Spleen (tissue), 11 donors: ENCODE measurements around the gene TMCC1. TPM values are rescaled to one million over a fixed set of nuclear protein-coding genes. Genes with fewer than 3 reads are reported as not detected.
A peak's percentile ranks its signal among the peaks of the same experiment; 100 is the strongest.

ENCODE experiments used
- DNase-seq: peaks from one replicate; pipeline ENCODE4 v3.0.0-alpha.2; 2020
- H3K27ac ChIP-seq, 8 donors: fragments of 200-600 bp; sonication (generic) in 7 of 8; 1 replicate in 4 of 8; 2 replicates in 4 of 8; pipeline versions ENCODE4 v1.5.0 to v1.8.0; 2016 to 2021; ENCODE audit warnings: inconsistent platforms in 4 of 8, mild to moderate bottlenecking in 4 of 8, moderate library complexity in 1 of 8
- H3K27me3 ChIP-seq, 7 donors: fragments of 200-600 bp; sonication (generic) in 6 of 7; replicated peaks in 1 of 7; 1 replicate in 4 of 7; 2 replicates in 3 of 7; pipeline versions ENCODE4 v1.5.0 to v1.8.0; 2016 to 2021; ENCODE audit warnings: inconsistent platforms in 3 of 7, mild to moderate bottlenecking in 1 of 7
- H3K36me3 ChIP-seq, 6 donors: fragments of 200-600 bp; sonication (generic) in 5 of 6; 1 replicate in 4 of 6; 2 replicates in 2 of 6; pipeline versions ENCODE4 v1.5.0 to v1.8.0; 2016 to 2021; ENCODE audit warnings: inconsistent platforms in 2 of 6
- H3K4me1 ChIP-seq, 6 donors: fragments of 200-600 bp; sonication (generic) in 5 of 6; 1 replicate in 3 of 6; 2 replicates in 3 of 6; pipeline versions ENCODE4 v1.5.0 to v1.8.0; 2016 to 2021; ENCODE audit warnings: inconsistent platforms in 3 of 6
- H3K4me3 ChIP-seq, 8 donors: fragments of 200-600 bp; sonication (generic) in 7 of 8; 1 replicate in 4 of 8; 2 replicates in 4 of 8; pipeline versions ENCODE4 v1.5.0 to v1.8.0; 2016 to 2021; ENCODE audit warnings: inconsistent platforms in 4 of 8, mild to moderate bottlenecking in 4 of 8, moderate library complexity in 2 of 8
- H3K9me3 ChIP-seq, 8 donors: fragments of 200-600 bp; sonication (generic) in 7 of 8; 1 replicate in 4 of 8; 2 replicates in 4 of 8; pipeline versions ENCODE4 v1.5.0 to v1.8.0; 2016 to 2021; ENCODE audit warnings: inconsistent platforms in 4 of 8
- CTCF ChIP-seq, 11 experiments: fragments of 200-600 bp in 7 of 11; fragments of 450-650 bp in 4 of 11; sonication (generic) in 4 of 11; IDR thresholded peaks in 8 of 11; conservative IDR thresholded peaks in 3 of 11; 1 replicate in 7 of 11; 2 replicates in 4 of 11; pipeline versions ENCODE4 v1.4.0 to v1.8.0; 2016 to 2021; ENCODE audit warnings: antibody characterized with exemption in 11 of 11, inconsistent platforms in 4 of 11, mild to moderate bottlenecking in 1 of 11
- POLR2A ChIP-seq, 3 donors: fragments of 450-650 bp; IDR thresholded peaks; one replicate each; pipeline ENCODE4 v1.5.1; 2017; ENCODE audit warnings: antibody characterized with exemption in 3 of 3, mild to moderate bottlenecking in 1 of 3
- POLR2AphosphoS5 ChIP-seq, 3 donors: sonication (generic); formaldehyde crosslinking; IDR thresholded peaks; one replicate each; pipeline ENCODE4 v1.5.1; 2017; ENCODE audit warnings: antibody characterized with exemption in 3 of 3
- WGBS, 5 donors: extraction: QIAGEN DNeasy Blood & Tissue Kit in 3 of 5; methylation state at CpG; one replicate each; pipeline versions ENCODE4 v1.1.5 to v1.1.7; 2013 to 2018; 5-methylcytosine and 5-hydroxymethylcytosine counted together
- intact Hi-C: fragments of 100-400 bp; cut with DNase I; formaldehyde crosslinking; loops from one replicate; pipeline ENCODE4 v1.15.0; 2023; ENCODE audit warnings: low total_unique reads
- polyA plus RNA-seq, 3 donors: library from polyadenylated mRNA; stranded (reverse); fragments of 200-250 nt; gene quantifications; one replicate each; pipeline ENCODE4 v1.2.1, GENCODE V29; 2013
- total RNA-seq, 7 donors: library from RNA; depleted of rRNA in 3 of 7; stranded (reverse); fragments of >200 nt in 3 of 7; fragmentation: NEBNext Ultra II Directional in 4 of 7; extraction: Animal tissue kit (Norgen Biotek cat#: 25700) in 4 of 7; gene quantifications; one replicate each; pipeline versions ENCODE4 v1.1.0 to v1.2.1, GENCODE V29; 2016 to 2021
- donor health status: healthy with polysubstance abuse.
- donor health status: DM: no; HTN: no; CAD: no; lungs with moderate emphysema.
- donor health status: DM: no; HTN: no; CAD: no.
- donor health status: Bipolar disorder and iron deficiency.
- donor health status: healthy.
- donor health status: DM: no; HTN: no; CAD: no.
- donor health status: DM: yes; HTN: yes; CAD: no.

The TMCC1 gene
- total and polyA plus RNA-seq, 10 donors, result 4.5 to 45.5 (median 32.5) TPM

GRCh38 chr3:129794311-129795185 is 99.0 kb downstream of the TMCC1 start:
- 11 to 37% (median 13%) methylated on average over 11 to 14 of the region's 14 CpGs for WGBS, 5 donors
- H3K4me3 ChIP-seq, result peak overlapping the region in 5 of 8 donors; percentile 4 to 49 (median 7)
- TF ChIP-seq POLR2A (IDR thresholded peaks at IDR 0.05) (no peak), POLR2AphosphoS5 (IDR thresholded peaks at IDR 0.05) (peak in 2 of 3 donors; percentile 6 to 32), CTCF (IDR thresholded peaks at IDR 0.05 in 8 of 11, conservative IDR thresholded peaks at IDR 0.05 in 3 of 11) (no peak)
- H3K36me3 ChIP-seq, result no peaks in the 10 kb centered on the region
- no peaks in the 10 kb centered on the region for H3K9me3 ChIP-seq
- no peaks in the 10 kb centered on the region for H3K27me3 ChIP-seq
- intact Hi-C loops, result no loop called here
- peak overlapping the region in 6 of 8 donors; percentile 40 to 77 (median 66) for H3K27ac ChIP-seq
- peak; percentile 78 for DNase-seq
- peaks cover 18 to 35% (median 24%) of the 10 kb centered on the region in 6 donors for H3K4me1 ChIP-seq

- intact Hi-C loops, result no loop called here
- peak overlapping the region in 3 of 8 donors; percentile 5 to 49 (median 26) for H3K4me3 ChIP-seq
- DNase-seq, result no peak
Observed at GRCh38 chr3:129793942-129794310, 99.6 kb downstream of the TMCC1 start.

GRCh38 chr3:129793319-129793718 is 100.2 kb downstream of the TMCC1 start:
- H3K4me1 ChIP-seq, result peaks cover 18 to 35% (median 24%) of the 10 kb centered on the region in 6 donors
- intact Hi-C loops, result no loop called here
- peak overlapping the region in 4 of 8 donors; percentile 59 to 77 (median 66) for H3K27ac ChIP-seq
- TF ChIP-seq POLR2A (IDR thresholded peaks at IDR 0.05) (no peak), CTCF (IDR thresholded peaks at IDR 0.05 in 8 of 11, conservative IDR thresholded peaks at IDR 0.05 in 3 of 11) (no peak), POLR2AphosphoS5 (IDR thresholded peaks at IDR 0.05) (no peak)
- H3K9me3 ChIP-seq, result no peaks in the 10 kb centered on the region
- no peak for DNase-seq
- H3K4me3 ChIP-seq, result no peak overlapping the region
- H3K36me3 ChIP-seq, result no peaks in the 10 kb centered on the region
- no peaks in the 10 kb centered on the region for H3K27me3 ChIP-seq
- 31 to 78% (median 56%) methylated on average over 1 of the region's 1 CpG for WGBS, 5 donors

More at GRCh38 chr3:129793942-129794310, 99.6 kb downstream of the TMCC1 start:
- no peaks in the 10 kb centered on the region for H3K9me3 ChIP-seq
- peak overlapping the region in 6 of 8 donors; percentile 40 to 77 (median 66) for H3K27ac ChIP-seq
- no peaks in the 10 kb centered on the region for H3K36me3 ChIP-seq
- no peak for TF ChIP-seq CTCF (IDR thresholded peaks at IDR 0.05 in 8 of 11, conservative IDR thresholded peaks at IDR 0.05 in 3 of 11)
- no peak for TF ChIP-seq POLR2A (IDR thresholded peaks at IDR 0.05)
- TF ChIP-seq POLR2AphosphoS5 (IDR thresholded peaks at IDR 0.05), result no peak
- 6 to 13% (median 8%) methylated on average over 2 of the region's 2 CpGs for WGBS, 5 donors
- H3K27me3 ChIP-seq, result no peaks in the 10 kb centered on the region
- H3K4me1 ChIP-seq, result peaks cover 18 to 35% (median 24%) of the 10 kb centered on the region in 6 donors

GRCh38 chr3:129783470-129783869 is 110.0 kb downstream of the TMCC1 start:
- Histone ChIP-seq H3K4me1 (no peaks in the 10 kb centered on the region), H3K27me3 (no peaks in the 10 kb centered on the region), H3K27ac (no peak overlapping the region), H3K4me3 (no peak overlapping the region), H3K36me3 (no peaks in the 10 kb centered on the region), H3K9me3 (no peaks in the 10 kb centered on the region)
- intact Hi-C loops, result no loop called here
- TF ChIP-seq CTCF (IDR thresholded peaks at IDR 0.05 in 8 of 11, conservative IDR thresholded peaks at IDR 0.05 in 3 of 11), result no peak
- TF ChIP-seq POLR2A (IDR thresholded peaks at IDR 0.05), result no peak
- no peak for TF ChIP-seq POLR2AphosphoS5 (IDR thresholded peaks at IDR 0.05)
- no peak for DNase-seq
- WGBS, 5 donors, result 68 to 76% (median 72%) methylated on average over 1 of the region's 1 CpG
